Measurements from ENCODE around the gene SLC16A13.

DNA sequence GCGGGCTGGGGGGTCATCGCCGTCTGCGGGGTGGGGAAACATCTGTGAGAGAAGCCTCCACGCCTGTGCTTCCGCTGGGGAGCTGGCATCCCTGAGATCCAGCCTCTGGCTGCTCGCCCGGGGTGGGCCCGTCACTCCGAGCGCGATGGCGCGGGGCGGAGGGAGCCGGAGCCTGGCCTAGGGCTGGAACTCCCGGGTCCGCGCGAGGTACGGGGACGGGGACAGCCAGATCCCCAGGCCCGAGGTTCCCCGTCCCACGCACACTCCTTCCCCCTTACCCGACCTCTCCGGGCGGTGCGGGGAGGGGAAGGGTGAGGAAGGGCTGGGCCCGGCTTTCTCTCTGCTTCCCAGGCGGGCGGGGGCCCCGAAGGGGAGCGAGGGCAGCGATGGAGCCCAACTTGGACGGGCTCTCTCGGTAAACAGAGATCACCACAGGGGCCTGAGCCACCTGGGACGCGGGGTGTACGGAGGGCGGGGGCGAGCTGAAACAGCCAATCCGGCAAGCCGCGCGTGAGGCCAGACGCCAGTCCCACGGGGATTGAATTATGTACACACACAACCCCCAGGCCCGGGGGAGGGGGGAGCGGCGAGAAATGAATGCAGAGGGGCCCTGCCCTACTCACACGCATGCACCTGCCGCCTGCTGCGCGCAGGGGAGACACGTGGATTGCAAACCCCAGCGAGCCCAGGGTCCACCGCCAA lies 7.8 kb downstream of the SLC16A13 start, which contains the start of gene SLC16A11:
- TF ChIP-seq POLR2A (IDR thresholded peaks at IDR 0.05; ENCODE audit: low read depth, low read length) (no peak), POU2F2 (IDR thresholded peaks at IDR 0.05; ENCODE audit: low read depth, low read length) (no peak)

Measured in GM12891 (cell line).